ENCODE data around the gene FCF1. TPM values are rescaled to one million over a fixed set of nuclear protein-coding genes. Genes with fewer than 3 reads are reported as not detected.

The FCF1 gene
- polyA plus RNA-seq, 1 experiment, result 78.5 TPM

GRCh38 chr14:74682169-74682952 lies 30.6 kb upstream of the FCF1 start:
- no peak for TF ChIP-seq CTCF (IDR thresholded peaks at IDR 0.05; ENCODE audit: low read depth, low read length)
- Histone ChIP-seq H3K27ac (ENCODE audit: low read depth, low read length) (no peak overlapping the region), H3K4me3 (ENCODE audit: low read depth, low read length) (no peak overlapping the region), H3K9me3 (ENCODE audit: control insufficient read depth, insufficient read depth, low read length) (no peaks in the 10 kb centered on the region), H3K27me3 (ENCODE audit: control insufficient read depth, insufficient read depth, low read length) (no peaks in the 10 kb centered on the region)
- ChIA-PET CTCF (no interaction called here), POLR2A (no interaction called here)
- no peak for DNase-seq (ENCODE audit: low read depth, low spot score)

GRCh38 chr14:74683406-74683805 lies 29.5 kb upstream of the FCF1 start:
- Histone ChIP-seq H3K27me3 (ENCODE audit: control insufficient read depth, insufficient read depth, low read length) (no peaks in the 10 kb centered on the region), H3K9me3 (ENCODE audit: control insufficient read depth, insufficient read depth, low read length) (no peaks in the 10 kb centered on the region), H3K27ac (ENCODE audit: low read depth, low read length) (no peak overlapping the region), H3K4me3 (ENCODE audit: low read depth, low read length) (no peak overlapping the region)
- DNase-seq (ENCODE audit: low read depth, low spot score), result no peak
- ChIA-PET POLR2A (interaction anchor here (0.6 kb wide), 1 partner anchor 96 kb away, joined by 5 read pairs; no protein-coding TSS in a partner anchor), CTCF (no interaction called here)
- no peak for TF ChIP-seq CTCF (IDR thresholded peaks at IDR 0.05; ENCODE audit: low read depth, low read length)

GRCh38 chr14:74684434-74684833 lies 28.5 kb upstream of the FCF1 start:
- no peak for DNase-seq (ENCODE audit: low read depth, low spot score)
- H3K9me3 ChIP-seq (ENCODE audit: control insufficient read depth, insufficient read depth, low read length), result no peaks in the 10 kb centered on the region
- no peak for TF ChIP-seq CTCF (IDR thresholded peaks at IDR 0.05; ENCODE audit: low read depth, low read length)
- no peak overlapping the region for H3K4me3 ChIP-seq (ENCODE audit: low read depth, low read length)
- H3K27me3 ChIP-seq (ENCODE audit: control insufficient read depth, insufficient read depth, low read length), result no peaks in the 10 kb centered on the region
- no peak overlapping the region for H3K27ac ChIP-seq (ENCODE audit: low read depth, low read length)
- CTCF ChIA-PET, result interaction anchor here (1.5 kb wide), 1 partner anchor 120 kb away, joined by 5 read pairs; no protein-coding TSS in a partner anchor
- POLR2A ChIA-PET, result no interaction called here

- Histone ChIP-seq H3K27me3 (ENCODE audit: control insufficient read depth, insufficient read depth, low read length) (no peaks in the 10 kb centered on the region), H3K4me3 (ENCODE audit: low read depth, low read length) (no peak overlapping the region), H3K27ac (ENCODE audit: low read depth, low read length) (no peak overlapping the region), H3K9me3 (ENCODE audit: control insufficient read depth, insufficient read depth, low read length) (no peaks in the 10 kb centered on the region)
- no peak for DNase-seq (ENCODE audit: low read depth, low spot score)
- ChIA-PET POLR2A (no interaction called here), CTCF (interaction anchor here (1.5 kb wide), 1 partner anchor 120 kb away, joined by 5 read pairs; no protein-coding TSS in a partner anchor)
- no peak for TF ChIP-seq CTCF (IDR thresholded peaks at IDR 0.05; ENCODE audit: low read depth, low read length)
Observed at GRCh38 chr14:74685056-74685455, 27.9 kb upstream of the FCF1 start.

- H3K27me3 ChIP-seq (ENCODE audit: control insufficient read depth, insufficient read depth, low read length), result no peaks in the 10 kb centered on the region
- no peaks in the 10 kb centered on the region for H3K9me3 ChIP-seq (ENCODE audit: control insufficient read depth, insufficient read depth, low read length)
- no peak for DNase-seq (ENCODE audit: low read depth, low spot score)
- no peak overlapping the region for H3K4me3 ChIP-seq (ENCODE audit: low read depth, low read length)
- POLR2A ChIA-PET, result no interaction called here
- CTCF ChIA-PET, result no interaction called here
- no peak overlapping the region for H3K27ac ChIP-seq (ENCODE audit: low read depth, low read length)
- TF ChIP-seq CTCF (IDR thresholded peaks at IDR 0.05; ENCODE audit: low read depth, low read length), result no peak
Observed at GRCh38 chr14:74685921-74686678, 26.8 kb upstream of the FCF1 start.
